GM12801 (cell line): ENCODE results near the gene TRAP1.

Experiments
- CTCF ChIP-seq: IDR thresholded peaks from one replicate; pipeline ENCODE4 v1.5.1; 2011; ENCODE audit warnings: control low read depth; ENCODE audit not compliant: insufficient read length; ENCODE audit errors: extremely low read depth

The TRAP1 gene

DNA sequence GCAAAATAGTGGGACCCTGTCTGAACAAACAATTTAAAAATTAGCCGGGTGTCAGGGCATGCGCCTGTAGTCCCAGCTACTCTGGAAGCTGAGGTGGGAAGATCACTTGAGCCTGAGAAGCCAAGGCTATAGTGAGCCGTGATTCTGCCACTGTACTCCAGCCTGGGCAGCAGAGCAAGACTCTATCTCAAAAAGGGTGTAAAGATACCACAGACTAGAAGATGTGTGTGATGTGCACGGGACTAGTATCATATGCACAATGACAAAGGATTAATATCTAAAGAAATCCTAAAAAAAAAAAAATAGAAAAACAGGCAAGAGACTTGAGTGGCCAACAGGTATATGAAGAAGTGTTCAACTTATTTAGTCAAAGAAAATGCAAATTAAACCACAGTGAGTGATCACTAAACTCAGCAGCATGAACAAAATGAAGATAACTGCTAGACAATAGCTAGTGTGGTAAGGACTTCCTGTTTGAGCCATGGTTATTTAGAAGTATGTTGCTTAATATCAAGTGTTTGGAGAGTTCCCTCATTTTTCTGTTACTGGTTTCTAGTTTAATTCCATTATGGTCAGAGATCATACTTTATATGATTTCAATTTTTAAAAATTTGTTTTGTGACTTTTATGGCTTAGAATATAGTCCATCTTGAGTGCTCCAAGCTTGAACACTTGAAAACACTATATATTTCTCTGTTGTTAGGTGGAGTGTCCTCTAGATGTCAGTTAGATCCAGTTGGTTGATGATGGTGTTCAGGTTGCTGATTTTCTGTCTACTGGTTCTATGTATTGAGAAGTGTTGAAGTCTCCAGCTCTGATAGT, 91.2 kb downstream of the TRAP1 start:
- TF ChIP-seq CTCF, result no peak

DNA sequence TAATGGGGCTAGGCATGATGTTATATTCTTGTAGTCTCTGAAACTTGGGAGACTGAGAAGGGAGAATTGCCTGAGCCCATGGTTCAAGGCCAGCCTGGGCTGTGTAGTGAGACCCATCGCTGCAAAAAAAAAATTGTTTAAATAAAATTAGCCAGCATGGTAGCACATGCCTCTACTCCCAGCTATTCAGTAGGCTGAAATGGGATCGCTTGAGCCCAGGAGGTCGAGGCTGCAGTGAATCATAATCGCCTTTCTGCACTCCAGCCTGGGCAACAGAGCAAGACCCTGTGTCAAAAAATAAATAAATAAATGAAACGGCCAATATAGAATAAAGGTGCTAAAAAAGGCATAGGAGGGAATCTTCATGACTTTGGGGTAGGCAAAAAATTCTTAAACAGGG, 92.0 kb downstream of the TRAP1 start:
- TF ChIP-seq CTCF, result no peak

- no peak for TF ChIP-seq CTCF
These were observed 93.7 kb downstream of the TRAP1 start for GRCh38 chr16:3623642-3624041.

GRCh38 chr16:3618769-3619141, 98.6 kb downstream of the TRAP1 start:
- TF ChIP-seq CTCF, result no peak

- no peak for TF ChIP-seq CTCF
These were observed 104.5 kb downstream of the TRAP1 start for GRCh38 chr16:3612510-3613466.

- no peak for TF ChIP-seq CTCF
These were observed 106.0 kb downstream of the TRAP1 start, which contains the start of gene SLX4 for GRCh38 chr16:3611146-3611975. Gene SLX4, minus strand, starts transcription at chr16:3611606. Its CDS starts 2,642 bp downstream, at chr16:3608964.
